GM19395 (cell line): ENCODE results near the gene FILIP1.
A peak's percentile ranks its signal among the peaks of the same experiment; 100 is the strongest.

Experiments
- ATAC-seq: cut with Tn5 transposase; IDR thresholded peaks from one replicate; pipeline ENCODE4 v1.9.1; 2021; ENCODE audit warnings: mild to moderate bottlenecking, moderate library complexity; ENCODE audit not compliant: unreplicated experiment

The FILIP1 gene

DNA sequence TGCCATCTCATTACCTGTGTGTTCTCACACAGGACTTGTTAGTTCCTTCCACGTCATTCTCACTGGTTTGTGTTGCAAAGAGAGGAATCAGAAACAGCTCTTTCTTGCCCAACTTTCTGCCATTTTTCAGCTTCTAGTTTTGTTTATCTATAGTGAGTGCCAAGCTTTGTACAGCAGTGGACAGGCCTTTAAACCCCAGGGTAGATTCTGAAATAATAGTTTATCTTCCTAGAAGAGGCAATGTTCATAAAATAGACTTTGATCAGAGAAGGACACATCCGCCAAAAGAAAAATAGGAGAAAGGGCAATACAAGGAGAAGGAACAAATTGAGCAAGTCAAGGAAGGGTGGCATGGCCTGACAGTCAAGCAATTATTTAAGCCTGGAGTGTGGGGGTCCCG is 191.3 kb downstream of the FILIP1 start:
- ATAC-seq = no peak

DNA sequence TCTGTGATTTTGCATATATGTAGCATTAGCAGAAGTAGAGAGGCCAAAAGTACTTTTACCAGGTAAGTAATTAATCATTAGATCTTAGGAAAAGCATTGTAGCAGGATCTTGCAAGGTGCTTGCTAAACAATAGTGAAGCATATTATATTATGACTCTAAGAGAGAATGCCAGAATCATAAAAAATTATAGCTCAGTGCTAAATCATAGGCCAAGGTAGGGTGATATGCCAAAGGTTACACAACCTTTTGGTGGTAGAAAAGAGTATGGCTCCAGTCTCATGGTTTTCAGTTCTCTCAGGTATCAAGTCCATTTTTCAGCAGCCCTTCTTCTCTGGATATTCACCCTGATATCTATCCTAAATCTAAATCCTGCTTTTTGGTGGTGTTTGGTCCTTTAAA is 192.1 kb downstream of the FILIP1 start:
- no peak for ATAC-seq

DNA sequence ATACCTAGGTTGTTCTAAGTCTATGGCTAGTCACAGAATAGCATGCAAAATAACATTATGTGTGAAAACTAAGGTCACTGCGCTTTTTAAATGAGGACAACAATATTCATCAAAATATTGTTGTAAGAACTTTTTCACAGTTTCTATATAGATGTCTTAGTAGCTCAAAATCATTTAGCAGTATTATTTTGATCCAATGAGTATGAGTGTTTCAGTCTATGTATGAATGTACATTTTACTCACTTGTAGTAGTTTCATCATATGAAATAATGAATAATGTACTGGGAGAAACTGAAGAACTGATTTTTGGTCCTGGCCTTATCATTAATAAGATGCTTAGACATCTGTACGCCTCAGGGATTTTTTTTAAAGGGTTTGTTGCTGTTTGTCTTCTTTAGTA is 192.5 kb downstream of the FILIP1 start:
- ATAC-seq = no peak

DNA sequence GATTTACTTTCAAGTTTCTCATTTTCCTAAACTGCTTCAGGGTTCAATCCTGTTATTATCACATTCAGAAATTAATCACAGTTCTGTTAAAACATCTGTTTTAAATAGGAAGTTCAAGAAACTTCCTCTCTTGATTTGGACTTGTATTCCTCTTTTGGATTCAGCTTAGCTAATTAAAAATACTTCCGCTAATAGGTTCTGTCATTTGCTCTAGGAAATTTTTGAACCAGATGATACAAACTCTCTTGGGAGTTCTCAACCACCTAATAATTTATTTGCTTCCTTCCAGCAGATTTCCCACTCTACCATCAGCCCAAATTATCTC is 193.1 kb downstream of the FILIP1 start:
- ATAC-seq = no peak

DNA sequence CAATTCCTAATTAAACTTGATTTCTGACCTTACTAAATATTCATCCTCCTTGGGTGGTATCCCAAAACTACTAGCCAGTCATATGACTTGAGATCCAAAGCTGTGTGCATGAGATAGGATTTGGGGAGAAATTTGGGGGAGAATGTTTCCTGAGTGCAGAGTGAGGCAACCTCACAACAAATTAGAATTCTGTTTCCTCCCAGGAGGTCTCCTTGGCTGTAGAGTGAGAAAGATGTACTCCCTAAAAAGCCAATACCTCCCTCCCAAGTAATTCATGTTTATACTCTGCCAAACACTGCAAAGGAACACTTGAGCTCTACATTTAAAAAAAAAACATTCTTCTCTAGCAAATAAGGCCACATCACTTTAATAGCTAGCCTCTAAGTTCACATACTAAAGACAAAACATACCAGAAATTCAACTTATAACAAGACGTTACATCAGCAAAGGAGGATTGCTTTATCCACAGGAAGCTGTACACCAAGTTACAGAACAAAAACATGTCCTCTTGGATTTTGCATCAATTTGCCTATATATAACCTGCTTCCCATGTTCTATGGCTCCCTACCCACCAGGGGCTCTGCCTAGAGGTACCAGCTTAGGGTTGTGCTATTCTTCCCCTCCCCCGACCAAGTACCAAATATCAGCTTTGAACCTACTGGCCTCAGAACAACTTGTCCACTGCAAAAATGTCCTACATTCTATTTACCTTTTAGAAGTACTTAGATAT is 193.6 kb downstream of the FILIP1 start:
- ATAC-seq = no peak

DNA sequence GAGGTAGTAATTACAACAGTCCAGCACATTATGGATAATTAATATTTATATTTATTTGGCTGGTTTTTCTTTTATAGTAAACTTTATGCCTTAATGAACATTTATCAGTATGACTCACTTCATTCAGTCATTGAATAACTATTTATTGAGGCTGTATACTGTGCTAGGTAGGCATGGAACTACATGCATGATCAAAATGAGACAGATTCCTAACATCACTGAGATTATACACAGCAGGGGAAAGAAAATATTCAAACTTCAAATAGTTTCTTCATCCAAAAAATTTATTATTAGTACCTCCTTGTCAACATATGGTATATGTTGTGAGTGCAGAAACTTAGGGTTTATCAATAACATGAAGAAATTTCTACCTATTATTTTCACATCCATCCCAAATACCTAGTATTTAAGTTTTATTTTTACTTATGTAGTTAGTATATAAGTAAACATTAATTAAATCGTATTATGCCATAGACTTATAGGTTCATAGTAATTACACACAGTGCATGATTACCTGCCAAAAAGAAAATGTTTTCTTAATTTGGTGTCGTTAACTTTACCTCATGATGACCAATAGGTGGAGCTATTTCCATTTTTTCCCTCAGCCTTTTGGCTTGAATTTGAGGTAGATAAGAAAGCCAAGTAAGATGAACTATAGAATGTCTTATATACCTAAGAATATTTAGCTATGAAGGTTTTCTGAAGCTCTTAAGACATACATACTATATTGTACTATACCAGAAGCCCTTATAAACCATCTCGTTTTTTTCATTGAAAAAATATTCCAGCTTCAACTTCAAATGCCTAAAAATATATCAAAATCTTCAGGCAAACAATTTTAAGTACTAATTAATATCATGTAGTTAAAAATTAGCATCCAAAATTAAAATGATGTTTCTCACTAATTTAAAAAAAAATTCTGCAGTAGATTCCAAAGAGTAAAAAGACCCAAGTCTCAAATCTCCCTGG is 196.5 kb downstream of the FILIP1 start:
- peak; percentile 85 for ATAC-seq

DNA sequence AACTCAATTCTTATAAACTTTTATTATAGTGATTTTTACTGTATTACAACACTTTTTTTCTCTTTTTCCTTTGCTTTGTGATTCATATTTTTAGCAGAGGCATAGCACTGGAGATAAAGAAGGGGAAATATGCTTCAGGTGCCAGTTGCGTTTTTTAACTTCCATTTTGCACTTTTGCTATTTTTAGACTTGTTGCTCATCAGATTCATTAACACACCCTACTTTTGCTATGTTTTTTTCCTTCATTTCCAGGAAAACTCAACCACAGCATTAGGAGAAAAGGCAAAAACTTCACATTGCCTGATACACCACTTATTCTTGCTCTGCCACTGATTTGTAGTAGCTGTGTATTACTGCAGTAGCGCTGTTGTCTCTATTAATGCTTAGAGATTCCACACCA is 201.0 kb downstream of the FILIP1 start:
- ATAC-seq = no peak

DNA sequence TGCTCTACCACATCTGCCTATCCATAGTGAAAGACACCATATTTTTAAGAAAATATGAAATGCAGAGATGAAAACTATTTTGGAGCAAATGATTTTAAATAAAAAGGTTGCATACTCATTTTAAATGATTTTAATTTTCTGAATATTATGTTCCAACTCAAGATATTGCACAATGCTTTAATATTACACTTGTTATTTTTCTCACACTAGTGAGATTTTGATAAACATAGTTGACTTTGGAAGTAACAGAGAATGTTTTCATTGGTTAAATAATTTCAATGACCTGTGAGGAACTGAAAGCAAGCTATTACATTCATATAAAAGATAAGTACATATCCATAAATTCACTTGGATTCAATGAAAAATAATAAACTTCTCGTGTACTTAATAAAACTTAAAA is 201.9 kb downstream of the FILIP1 start:
- ATAC-seq = no peak

DNA sequence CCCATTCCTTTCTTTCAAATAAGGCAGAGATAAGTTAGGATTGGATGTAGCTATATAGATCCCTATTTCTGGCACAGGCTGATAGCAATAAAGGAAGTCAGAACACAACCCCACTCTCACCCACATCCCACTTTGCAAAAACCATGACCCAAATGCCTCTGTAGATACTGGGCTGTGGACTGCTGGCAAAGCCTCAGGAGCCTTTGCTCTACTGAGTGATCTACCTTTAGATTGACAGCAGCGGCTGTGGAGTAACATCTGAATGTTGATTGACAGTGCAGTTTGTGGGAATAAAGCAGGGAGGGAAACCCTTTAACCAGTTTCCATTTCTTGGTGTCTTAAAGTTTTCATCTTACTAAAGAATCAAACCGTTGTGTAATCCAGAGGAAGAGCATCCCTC is 202.3 kb downstream of the FILIP1 start:
- no peak for ATAC-seq

DNA sequence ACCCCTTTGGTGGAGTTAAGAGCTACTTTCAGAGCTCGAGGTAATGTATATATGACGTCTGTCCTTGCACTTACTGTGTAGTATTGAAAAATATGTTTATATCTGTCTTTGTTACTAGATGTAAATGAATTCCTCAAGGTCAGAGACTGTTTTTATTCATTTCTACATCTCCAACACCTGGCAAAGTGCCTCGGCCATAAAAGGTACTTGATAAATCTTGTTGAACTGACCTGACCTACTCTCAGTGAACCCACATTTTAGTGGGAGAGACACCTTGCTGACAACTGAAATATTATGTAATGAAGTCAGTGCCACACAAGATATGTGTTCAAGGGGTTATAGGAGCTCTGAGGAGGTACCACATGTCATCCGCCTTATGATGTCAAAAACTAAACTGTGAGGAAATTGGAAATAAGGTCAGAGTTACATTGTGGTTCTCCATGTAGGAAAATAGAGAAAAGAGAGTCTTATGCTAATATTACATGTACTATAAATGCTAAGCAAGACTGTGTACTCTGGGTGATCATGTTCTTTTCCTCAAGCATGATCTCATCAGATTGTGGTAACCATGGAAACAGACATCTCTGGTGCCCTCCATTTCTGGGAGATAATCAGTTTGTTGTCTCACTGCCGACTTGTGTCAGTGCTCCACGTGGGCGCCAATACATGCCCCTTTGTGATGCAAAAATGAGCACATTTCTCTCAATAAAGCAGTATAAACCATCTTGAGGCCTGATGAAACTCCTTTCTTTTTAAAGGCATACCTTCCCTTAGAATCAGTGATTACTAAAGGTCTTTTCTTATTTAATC is 203.3 kb downstream of the FILIP1 start:
- ATAC-seq = no peak

DNA sequence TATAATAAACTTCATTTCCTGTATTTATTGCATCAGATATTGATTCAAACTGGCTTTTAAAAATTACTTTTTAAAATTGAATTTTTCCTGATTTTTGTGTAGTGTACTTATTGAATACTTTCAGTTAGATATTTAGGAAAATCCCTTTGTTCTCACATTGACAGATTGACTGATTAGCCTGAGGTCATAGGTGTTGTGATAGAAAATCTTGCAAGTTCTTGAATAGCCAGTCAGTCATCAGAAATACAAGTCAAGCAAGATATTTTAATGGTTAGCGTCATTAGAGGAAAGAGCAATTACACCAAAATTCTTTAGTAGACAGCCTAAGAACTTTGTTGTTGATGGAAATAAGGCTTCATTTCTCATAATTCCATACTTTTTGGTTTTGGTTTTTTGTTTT is 205.6 kb downstream of the FILIP1 start:
- ATAC-seq = no peak

DNA sequence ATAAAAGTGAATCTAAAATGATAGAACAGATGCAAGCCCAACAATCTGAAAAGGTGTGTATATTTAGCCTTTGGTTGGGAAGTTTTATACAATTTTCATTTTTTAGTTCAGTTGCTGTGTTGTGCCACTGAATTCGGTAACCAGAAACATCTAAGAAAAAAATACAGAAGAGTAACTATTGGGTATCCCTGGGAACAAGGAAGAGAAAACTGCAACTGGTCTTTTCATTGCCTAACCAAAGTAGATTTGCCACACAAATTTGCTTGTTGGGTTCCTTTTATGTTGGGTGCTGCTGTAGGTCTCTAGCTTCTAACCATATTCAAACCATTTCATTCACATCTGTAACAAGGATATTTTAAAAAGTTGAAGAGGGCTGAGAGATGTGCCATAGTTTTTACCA is 206.2 kb downstream of the FILIP1 start:
- no peak for ATAC-seq

DNA sequence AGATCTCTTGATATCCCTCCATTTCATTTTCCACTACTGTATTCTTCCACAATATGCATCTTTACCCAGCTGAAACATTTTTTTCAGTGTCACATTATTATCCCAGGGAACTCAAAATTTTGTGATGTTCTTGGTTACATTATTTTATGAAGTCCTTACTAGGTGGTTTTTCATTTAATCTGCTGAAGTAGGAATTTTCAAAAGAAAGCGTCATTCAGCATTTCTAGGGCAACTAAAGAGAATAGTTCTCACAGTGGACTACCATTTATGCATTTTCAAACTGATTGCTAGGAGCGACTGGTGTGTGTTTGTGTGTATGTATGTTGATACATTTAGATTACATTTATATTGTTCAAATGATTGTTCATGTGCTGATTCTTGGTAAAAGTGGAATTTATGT is 206.6 kb downstream of the FILIP1 start:
- no peak for ATAC-seq

DNA sequence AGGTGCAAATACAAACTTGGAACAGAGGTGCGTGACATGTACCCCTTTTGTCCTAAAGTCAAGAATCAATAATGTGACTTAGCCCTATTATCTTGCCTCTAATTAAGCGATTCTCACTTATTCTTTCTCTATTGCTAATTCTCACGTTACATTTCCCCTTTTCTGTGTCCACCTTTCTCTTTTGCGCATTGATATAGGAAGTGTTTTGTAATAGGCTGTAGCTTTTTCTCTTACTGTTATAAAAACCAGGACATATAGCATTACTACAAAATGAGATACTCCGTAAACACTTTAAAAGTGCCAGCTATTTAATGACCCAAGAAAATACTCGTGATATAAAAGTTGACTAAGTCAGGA is 208.3 kb downstream of the FILIP1 start:
- peak; percentile 20 for ATAC-seq

DNA sequence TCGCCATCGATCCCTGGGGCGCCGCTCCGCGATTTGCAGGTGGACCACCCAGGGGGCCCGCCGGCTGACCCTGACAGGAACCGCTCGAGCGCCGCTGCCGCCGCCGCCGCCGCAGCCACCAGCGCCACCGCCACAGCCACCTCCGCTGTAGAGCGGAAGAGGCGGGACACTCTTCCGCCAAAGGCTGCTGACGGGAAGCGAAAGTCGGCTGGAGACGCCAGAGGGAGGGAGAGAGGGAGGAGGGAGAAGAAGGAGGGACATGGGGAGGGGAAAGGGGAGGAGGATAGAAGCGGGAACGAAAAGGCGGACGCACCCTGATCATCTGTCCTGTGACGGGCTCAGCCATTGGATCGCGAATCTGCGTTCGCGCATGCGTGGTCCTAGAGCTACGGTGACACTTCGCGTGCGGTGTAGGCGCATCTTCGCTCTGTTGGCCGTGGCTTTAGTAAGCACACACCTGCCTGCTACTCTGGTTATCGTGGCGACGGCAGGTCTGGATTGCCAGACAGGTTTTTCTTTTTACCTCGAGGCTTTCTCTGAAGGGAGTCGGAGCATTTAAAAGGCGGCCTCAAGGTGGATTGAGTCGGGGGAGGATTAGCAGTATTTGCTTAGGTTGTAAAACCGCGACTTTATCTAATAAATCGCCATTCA is 208.8 kb downstream of the FILIP1 start, which contains the start of gene TMEM30A:
Gene TMEM30A (minus strand): TSS at position 161 of the 651 bp plus-strand sequence. CDS start 154 bp downstream, at position 7.
- ATAC-seq = peak; percentile 89

DNA sequence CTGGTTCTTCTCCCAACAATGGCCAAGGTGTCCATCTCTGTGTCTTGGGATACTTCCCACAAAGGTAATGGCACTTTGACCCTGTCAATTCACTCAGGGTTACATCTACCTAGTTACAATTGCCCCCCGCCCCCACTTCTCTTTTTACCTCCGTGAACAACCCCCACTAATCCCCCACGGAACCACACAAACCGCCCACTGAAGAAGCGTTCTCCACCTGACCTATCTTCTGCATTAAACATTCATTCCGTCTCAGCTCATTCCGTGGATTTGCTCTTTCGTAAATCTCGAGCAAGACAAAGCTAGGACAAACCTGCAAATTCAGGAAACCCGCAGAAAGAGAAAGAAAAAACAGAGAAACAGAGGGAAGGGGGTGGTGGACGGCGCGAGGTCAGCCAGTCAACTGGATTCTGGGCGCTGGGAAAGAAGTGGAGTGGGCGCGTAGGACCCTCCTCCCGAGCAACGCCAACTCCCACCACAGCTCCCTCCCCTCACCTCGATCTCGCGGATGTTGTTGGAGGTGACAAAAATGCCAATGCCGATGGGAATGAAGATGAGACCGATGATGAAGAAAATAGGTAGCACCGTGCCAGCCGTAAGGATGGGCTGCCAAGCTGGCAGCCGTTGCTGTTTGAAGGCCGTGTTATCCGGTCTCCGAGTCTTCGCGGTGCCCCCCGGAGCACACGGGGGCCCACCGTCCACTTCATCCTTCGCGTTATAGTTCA is 209.5 kb downstream of the FILIP1 start:
- ATAC-seq = peak; percentile 29

DNA sequence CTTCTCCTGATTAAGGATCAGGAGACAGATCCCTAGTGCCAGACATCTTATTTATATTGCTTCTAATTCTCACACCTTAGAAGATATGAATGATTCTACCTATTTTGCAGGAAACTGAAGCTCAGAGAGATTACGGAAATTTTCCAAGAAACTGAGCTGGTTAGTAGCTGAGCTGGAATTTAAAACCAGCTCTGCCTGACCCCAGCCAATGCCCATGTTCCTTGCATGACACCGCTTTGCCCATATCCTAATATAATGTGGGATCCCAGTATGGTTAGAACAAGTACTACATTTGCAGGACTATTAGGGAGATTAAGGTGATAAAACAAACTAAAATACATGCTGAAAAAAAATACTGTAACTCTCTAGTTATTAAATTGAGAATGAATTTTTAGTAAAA is 210.9 kb downstream of the FILIP1 start:
- no peak for ATAC-seq

DNA sequence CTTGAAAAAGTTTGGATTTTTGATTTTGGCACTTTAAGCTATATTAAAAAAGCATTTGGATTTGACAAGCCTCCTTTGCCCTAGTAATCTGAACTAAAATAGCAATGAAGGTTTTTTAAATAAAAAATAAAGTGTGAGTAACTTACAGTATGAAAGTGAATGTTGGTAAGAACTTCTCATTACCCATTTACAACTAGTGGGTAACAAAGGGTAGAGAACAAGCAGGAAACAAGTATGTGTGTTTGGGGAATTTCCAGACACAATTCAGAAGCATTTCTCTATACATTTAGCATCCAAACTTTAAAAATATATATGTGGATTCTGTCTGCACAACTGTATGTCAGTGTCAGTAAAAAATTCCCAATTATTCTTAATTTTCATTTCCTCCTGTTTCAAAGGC is 211.9 kb downstream of the FILIP1 start:
- no peak for ATAC-seq

DNA sequence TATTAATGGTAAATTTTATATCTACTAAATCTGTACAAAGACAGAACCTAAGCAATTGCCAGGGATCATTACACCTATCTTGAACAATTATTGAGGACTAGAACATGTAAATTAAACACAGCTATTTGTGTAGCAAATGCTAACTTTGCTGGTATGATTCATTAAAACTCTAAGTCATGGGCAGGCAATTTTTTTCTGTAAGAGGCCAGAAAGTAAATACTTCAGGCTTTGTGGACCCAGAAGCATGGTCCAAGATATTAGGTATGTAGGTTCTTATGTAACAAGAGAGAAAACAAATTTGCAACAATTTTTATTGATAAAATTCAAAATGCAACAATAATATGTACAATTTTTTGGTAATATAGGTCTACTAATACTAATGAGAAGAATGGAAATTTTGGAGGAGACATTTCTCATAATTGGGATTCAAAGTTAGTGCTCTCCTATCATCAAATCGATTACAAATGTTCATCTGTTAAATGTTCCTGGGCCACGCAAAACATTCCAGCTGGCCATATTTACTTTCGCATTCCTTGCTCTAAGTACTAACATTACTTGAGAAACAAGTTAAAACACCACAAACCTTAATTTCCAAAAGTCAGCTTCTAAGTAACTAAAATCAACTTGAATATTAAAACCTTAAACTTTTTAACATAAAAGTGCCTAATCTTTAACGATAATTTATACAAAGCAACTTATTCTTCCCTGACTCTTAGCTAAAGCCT is 213.3 kb downstream of the FILIP1 start:
- no peak for ATAC-seq

DNA sequence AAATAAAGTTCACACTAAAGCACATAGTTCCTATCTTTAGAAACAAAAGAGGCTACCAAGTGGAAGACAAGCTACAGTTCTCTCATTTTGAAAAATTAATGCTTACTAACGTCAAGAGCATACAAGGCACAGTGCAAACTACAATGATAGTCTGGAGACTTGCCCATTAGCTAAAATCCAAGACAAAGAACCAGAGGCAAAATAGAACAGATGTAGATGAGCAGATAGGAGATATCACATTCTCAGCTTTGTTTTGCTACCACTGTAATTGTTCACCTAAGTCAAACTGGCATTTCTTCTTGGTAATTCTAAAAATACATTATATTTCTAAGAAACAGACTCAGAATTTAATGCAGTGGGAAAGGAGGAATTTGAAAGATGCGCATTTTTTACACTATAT is 214.2 kb downstream of the FILIP1 start:
- ATAC-seq = no peak
